NOMO-1 treated with DMSO at 0.1 percent for 48 hours (cell line): ENCODE results near the gene ST6GALNAC6.

Experiments
- DNase-seq: peaks from one replicate; lab custom pipeline; 2025; ENCODE audit not compliant: unreplicated experiment; lab: John Stamatoyannopoulos, UW

Gene ST6GALNAC6

GRCh38 chr9:127899128-127899943, at the start of gene ST6GALNAC6:
Gene ST6GALNAC6 (minus strand): TSS chr9:127899603. CDS start chr9:127897981, 1,622 bp downstream.
- DNase-seq: peak; percentile 34

- no peak for DNase-seq
Measured at GRCh38 chr9:127947841-127948710, 48.7 kb upstream of the ST6GALNAC6 start.

- DNase-seq: no peak
Measured at GRCh38 chr9:127946728-127947127, 47.3 kb upstream of the ST6GALNAC6 start.

- no peak for DNase-seq
Measured at GRCh38 chr9:127945942-127946341, 46.5 kb upstream of the ST6GALNAC6 start.

- DNase-seq: no peak
Measured at GRCh38 chr9:127945338-127945737, 45.9 kb upstream of the ST6GALNAC6 start.

GRCh38 chr9:127944586-127945218, 45.3 kb upstream of the ST6GALNAC6 start:
- DNase-seq: no peak

- DNase-seq: peak; percentile 43
Measured at GRCh38 chr9:127943731-127944144, 44.3 kb upstream of the ST6GALNAC6 start.

- no peak for DNase-seq
Measured at GRCh38 chr9:127943011-127943662, 43.7 kb upstream of the ST6GALNAC6 start.

GRCh38 chr9:127942216-127943010, 43.0 kb upstream of the ST6GALNAC6 start:
- DNase-seq: peak; percentile 47

GRCh38 chr9:127941961-127942215, 42.5 kb upstream of the ST6GALNAC6 start:
- no peak for DNase-seq

- DNase-seq: no peak
Measured at GRCh38 chr9:127941062-127941960, 41.9 kb upstream of the ST6GALNAC6 start.

GRCh38 chr9:127940593-127940992, 41.2 kb upstream of the ST6GALNAC6 start:
- no peak for DNase-seq

GRCh38 chr9:127938298-127938690, 38.9 kb upstream of the ST6GALNAC6 start:
- no peak for DNase-seq

- DNase-seq: peak; percentile 87
Measured at GRCh38 chr9:127937388-127938297, 38.2 kb upstream of the ST6GALNAC6 start, which contains the start of gene DPM2. Gene DPM2 (minus strand): TSS chr9:127937854. CDS start chr9:127937820, 34 bp downstream.

- peak; percentile 27 for DNase-seq
Measured at GRCh38 chr9:127937056-127937387, 37.6 kb upstream of the ST6GALNAC6 start.

GRCh38 chr9:127936347-127936852, 37.0 kb upstream of the ST6GALNAC6 start:
- no peak for DNase-seq

- no peak for DNase-seq
Measured at GRCh38 chr9:127935765-127936221, 36.4 kb upstream of the ST6GALNAC6 start.

- no peak for DNase-seq
Measured at GRCh38 chr9:127934986-127935385, 35.6 kb upstream of the ST6GALNAC6 start.
